ENCODE data around the gene OR56A4.

DNA sequence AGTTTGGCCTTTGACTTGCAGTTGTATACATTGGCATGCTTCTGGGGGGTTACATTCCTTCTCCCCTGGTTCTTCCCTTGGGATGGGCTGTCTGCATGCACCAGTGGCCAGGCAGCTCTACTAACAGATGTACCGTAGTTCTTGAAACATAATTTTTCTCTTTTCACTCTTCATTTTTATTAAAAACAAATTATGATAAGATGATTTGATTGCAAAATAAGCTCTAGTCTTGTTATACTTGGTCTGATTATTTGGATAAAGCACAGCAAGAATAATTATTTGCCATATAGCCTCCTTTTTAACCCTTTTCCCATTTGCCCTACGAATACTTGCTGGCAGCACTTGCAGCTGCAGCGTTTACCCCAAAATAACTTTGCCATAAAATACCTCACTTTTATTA, 51.2 kb downstream of the OR56A4 start:
- TF ChIP-seq, protein P1, sequence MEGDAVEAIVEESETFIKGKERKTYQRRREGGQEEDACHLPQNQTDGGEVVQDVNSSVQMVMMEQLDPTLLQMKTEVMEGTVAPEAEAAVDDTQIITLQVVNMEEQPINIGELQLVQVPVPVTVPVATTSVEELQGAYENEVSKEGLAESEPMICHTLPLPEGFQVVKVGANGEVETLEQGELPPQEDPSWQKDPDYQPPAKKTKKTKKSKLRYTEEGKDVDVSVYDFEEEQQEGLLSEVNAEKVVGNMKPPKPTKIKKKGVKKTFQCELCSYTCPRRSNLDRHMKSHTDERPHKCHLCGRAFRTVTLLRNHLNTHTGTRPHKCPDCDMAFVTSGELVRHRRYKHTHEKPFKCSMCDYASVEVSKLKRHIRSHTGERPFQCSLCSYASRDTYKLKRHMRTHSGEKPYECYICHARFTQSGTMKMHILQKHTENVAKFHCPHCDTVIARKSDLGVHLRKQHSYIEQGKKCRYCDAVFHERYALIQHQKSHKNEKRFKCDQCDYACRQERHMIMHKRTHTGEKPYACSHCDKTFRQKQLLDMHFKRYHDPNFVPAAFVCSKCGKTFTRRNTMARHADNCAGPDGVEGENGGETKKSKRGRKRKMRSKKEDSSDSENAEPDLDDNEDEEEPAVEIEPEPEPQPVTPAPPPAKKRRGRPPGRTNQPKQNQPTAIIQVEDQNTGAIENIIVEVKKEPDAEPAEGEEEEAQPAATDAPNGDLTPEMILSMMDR (IDR thresholded peaks at IDR 0.05; ENCODE audit: extremely low read depth in 1 of 2, insufficient read depth in 1 of 2, low read depth in 1 of 2, low read length in 2 of 2) = no peak
- TF ChIP-seq, protein P2, sequence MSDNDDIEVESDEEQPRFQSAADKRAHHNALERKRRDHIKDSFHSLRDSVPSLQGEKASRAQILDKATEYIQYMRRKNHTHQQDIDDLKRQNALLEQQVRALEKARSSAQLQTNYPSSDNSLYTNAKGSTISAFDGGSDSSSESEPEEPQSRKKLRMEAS (IDR thresholded peaks at IDR 0.05; ENCODE audit: insufficient read depth, insufficient read length) = no peak
- no peak for TF ChIP-seq POLR2A (IDR thresholded peaks at IDR 0.05; ENCODE audit: low read depth, low read length)
- no peak for TF ChIP-seq EZH2 (IDR thresholded peaks at IDR 0.05; ENCODE audit: borderline replicate concordance, low read depth, low read length, severe bottlenecking)
- TF ChIP-seq FOS (IDR thresholded peaks at IDR 0.05; ENCODE audit: borderline replicate concordance, insufficient read depth, low read length) = no peak

Data from endothelial cell of umbilical vein (primary cell).